LoVo (cell line): ENCODE measurements around the gene ERBB4.

Experiments used
- DNase-seq: peaks from one replicate; pipeline ENCODE4 v3.0.0-alpha.2; 2016; ENCODE audit warnings: low spot score

Gene ERBB4

DNA sequence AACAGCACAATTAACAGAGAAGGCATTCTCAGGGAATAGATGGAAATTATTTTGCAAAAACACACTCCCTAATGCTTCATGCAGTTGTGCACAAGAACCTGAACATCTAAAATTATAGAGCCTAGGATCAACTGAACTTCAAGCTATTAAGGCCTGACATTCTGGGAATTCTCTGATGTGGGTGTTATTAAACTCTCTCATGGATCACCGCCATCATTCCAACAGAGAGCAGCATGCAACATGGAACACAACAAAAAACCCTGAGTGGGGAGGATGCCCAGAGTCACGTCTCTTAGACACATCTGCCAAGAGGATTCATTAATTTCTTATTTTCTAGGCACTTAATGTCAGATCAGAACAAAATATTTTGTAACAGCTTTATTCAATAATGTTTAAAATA lies 543.8 kb downstream of the ERBB4 start:
- no peak for DNase-seq

- no peak for DNase-seq
Measured at GRCh38 chr2:211990335-211990734, 548.3 kb downstream of the ERBB4 start.

GRCh38 chr2:211986313-211986712 lies 552.3 kb downstream of the ERBB4 start:
- DNase-seq, result no peak

GRCh38 chr2:211985393-211985792 lies 553.2 kb downstream of the ERBB4 start:
- DNase-seq, result no peak

DNA sequence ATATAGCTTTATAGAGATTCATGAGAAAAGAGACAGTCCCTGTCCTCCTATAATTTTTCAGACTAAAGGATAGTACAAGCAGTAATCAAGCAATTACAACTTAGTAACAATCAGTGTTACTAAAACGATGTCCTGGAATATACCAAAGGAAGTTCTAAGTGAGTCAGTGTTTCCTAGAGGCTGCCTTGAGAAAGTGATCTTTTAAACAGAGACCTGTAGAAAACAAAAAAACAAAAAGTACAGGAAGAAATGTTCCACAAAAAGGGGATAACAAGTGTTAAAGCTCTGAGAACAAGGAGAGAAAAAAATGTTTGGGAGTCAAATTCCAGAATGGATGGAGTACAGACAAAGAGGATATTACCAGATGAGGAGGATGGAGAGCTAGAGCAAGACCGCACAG lies 556.4 kb downstream of the ERBB4 start:
- DNase-seq, result no peak

DNA sequence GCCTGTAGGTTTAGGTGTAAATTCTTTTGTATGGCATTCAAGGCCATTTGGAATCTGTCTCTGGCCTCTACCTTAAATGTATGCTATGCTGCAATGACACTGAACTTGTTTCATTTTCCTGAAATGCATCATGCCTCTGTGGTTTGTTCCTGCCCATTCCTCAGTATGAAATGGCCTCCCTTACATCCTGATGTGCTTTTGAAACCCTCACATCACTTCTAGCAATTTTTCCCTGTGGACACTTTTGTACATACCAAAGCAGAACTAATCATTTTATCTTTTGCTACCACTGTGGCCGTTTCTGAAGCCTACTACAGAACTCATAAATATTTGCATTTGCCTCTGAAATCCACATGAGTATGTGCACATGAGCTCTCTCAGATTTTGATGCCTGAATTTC lies 557.2 kb downstream of the ERBB4 start:
- DNase-seq, result no peak

GRCh38 chr2:211976076-211976475 lies 562.5 kb downstream of the ERBB4 start:
- no peak for DNase-seq

DNA sequence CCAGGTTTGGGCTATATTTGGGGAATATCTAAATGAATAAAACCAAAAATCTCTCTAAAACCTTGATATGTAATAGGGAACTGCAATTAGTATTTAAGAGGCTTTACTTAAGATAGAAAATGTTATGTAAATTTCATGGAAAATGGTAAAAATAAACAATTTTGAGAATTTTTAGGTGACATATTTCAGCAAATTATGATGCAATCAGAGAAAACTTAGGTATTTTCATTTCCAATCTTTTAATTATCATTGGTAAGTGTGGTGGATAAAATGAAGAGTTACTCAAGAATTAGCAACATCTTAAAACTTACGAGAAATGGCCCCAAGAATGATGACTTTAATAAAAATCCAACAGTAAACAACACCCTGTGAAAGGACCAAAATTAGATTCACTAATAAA lies 571.4 kb downstream of the ERBB4 start:
- DNase-seq, result no peak

DNA sequence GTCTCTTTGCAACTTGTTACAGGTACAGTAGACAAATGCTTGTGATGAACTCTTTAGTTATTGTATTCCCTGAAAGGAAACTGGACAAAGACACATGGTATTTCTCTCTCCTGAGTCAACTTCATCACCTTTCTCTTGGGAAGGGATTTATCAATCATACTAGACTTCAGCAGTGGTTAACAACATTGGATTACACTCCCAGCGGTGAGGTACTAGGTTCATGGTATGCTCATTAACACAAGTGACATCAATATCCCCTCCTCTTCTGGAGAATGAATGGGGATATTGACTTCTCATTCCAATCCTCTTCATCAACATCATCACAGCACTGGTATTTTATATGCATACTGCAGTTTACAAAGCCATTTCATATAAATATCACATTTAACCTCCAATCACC lies 574.6 kb downstream of the ERBB4 start:
- no peak for DNase-seq

- no peak for DNase-seq
Measured at GRCh38 chr2:211957799-211958198, 580.8 kb downstream of the ERBB4 start.

GRCh38 chr2:211955648-211956047 lies 583.0 kb downstream of the ERBB4 start:
- DNase-seq, result no peak

DNA sequence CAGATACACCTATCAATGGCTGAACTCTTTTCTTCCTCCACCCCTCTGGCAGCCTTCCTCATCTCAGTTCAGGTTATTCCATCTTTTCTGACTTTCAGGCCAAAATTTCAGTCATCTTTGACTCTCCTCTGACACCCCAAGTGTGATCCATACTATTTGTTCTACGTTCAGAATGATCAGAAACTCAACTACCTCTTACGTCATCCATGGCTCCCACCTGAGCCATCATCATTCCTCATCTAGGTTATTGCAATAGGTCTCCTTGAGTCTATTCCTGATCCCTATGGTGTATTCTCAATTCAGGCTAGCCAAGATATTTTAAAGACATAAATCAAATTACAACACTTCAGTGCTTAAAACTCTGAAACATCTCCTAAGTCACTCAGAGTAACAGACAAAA lies 589.7 kb downstream of the ERBB4 start:
- DNase-seq, result no peak

GRCh38 chr2:211946960-211947359 lies 591.6 kb downstream of the ERBB4 start:
- no peak for DNase-seq

DNA sequence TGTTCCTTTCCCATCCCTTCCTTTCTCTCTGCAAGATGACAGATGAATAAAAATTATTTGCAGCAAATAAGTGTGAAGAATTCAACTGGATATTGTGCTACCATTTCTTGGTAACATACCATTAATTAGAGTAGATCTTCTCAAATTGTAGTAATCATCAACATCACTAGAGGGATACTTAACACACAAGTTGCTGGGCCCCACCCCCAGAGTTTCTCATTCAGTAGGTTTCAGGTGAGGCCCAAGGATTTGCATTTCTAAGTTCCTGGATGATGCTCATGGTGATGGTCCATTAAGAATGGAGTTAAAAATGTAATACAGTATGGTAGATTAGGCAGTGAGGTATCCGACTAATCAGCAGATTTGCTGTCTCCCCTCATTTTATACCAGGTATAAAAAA lies 594.0 kb downstream of the ERBB4 start:
- DNase-seq, result no peak

DNA sequence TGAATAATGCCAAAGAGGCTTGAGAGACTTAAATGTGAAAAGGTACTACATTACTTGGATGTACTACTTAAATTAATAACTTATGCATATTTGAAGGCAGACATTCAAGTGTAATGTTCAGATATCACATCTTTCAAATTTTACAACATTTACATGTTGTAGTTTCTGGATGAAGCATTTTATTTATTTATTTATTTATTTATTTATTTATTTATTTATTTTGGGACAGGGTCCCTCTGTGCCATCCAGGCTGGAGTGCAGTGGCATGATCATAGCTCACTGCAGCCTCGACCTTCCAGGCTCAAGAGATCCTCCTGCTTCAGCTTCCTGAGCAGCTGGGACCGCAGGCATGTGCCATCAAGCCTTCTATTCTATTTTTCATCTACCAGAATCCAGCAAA lies 596.4 kb downstream of the ERBB4 start:
- no peak for DNase-seq

DNA sequence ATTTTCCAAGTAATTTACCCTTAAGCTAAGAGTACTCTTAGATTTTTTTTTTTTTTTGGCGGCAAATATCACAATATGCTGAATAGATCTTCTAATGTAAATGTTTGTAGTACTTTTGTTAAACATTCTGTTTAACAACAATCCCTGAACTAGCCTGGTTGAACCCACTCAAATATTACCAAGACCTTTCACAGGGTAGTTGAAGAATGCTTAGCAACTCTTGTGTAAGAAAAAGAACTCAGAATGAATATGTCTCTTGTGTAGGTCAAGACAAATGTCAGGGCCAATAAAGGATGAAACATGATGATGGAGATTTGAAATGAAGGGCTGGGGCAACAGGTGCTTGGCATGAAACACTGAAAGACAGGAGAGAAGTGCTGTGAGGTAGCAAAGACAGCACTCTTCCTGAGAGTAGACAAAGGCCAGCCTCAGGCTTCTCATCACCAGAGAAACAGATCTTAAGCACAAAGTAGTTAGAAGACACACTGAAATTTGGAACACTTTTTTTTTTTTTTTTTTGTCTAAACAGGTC lies 597.3 kb downstream of the ERBB4 start:
- no peak for DNase-seq

DNA sequence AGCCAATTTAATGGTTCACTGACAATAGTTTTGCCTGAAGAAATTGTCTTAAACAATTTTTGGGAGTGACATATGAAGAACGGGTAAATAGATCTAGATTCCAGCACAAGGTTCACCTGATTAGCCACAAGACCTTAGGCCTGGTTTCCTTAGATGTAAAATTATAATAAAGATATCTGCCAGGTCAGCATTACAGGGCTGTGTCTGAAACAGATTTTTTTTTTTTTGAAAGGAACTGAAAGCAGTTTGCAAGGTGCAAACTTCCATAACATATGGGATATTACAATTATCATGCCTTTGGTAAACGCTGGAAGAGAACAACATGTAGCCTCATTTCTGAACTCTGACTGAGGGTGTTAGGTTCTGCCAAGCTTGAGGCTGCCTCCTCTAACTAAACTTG lies 599.4 kb downstream of the ERBB4 start:
- no peak for DNase-seq

DNA sequence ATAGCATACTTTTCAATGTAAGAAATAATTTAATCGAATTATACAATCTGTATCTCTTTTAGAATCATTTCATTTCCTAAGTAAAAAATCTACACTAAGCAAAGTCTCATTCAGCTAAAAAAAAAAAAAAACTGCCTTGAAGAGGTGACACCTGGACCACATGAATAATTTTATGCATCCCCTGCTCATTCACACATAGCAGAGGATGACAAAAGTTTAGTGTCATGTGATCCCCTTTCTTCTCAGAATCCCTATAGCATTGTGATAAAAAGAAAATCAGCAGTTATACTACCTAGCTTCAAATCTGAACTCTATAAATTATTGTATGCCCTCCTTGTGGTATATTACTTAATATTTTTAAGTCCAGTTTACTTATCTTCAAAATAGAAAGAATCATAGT lies 603.8 kb downstream of the ERBB4 start:
- DNase-seq, result no peak

DNA sequence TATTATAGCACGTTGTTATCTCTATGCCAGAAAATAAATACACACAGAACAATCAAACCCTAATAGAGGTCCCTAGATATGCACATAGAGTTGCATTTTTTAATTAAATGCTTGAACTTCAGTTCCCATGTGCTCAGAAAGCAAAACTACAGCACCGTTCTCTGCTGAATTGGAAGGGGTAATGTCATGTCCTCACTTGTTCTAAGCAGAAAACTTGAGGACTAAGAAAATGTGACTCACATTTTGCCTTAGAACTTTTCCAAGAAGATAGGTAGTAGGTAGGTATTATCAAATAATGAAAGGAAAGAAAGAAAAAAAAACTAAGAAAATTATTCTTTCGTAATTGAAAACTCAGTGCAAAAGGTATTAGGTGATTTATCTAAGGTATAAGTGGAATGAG lies 607.3 kb downstream of the ERBB4 start:
- no peak for DNase-seq

- no peak for DNase-seq
Measured at GRCh38 chr2:211930331-211930730, 608.3 kb downstream of the ERBB4 start.

- DNase-seq, result no peak
Measured at GRCh38 chr2:211928201-211928600, 610.4 kb downstream of the ERBB4 start.

GRCh38 chr2:211923019-211923418 lies 615.6 kb downstream of the ERBB4 start:
- DNase-seq, result no peak

DNA sequence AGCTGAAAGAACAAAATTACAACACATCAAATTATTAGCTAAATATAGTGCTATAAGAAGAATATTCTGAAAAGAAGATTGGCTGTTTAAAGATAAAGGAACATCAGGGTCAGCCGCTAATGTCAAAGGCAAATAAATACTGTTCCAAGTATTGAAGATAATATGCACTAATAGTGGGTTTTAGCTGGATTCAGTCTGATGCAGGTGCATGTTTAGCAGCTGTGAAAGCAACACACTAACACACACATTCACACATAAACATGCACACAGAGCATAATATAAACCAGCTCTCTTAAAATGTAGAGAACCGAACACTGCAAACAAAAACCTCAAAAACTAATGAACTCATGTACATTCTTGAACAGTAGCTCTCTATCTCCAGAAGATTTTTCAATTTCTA lies 634.6 kb downstream of the ERBB4 start:
- DNase-seq, result no peak

DNA sequence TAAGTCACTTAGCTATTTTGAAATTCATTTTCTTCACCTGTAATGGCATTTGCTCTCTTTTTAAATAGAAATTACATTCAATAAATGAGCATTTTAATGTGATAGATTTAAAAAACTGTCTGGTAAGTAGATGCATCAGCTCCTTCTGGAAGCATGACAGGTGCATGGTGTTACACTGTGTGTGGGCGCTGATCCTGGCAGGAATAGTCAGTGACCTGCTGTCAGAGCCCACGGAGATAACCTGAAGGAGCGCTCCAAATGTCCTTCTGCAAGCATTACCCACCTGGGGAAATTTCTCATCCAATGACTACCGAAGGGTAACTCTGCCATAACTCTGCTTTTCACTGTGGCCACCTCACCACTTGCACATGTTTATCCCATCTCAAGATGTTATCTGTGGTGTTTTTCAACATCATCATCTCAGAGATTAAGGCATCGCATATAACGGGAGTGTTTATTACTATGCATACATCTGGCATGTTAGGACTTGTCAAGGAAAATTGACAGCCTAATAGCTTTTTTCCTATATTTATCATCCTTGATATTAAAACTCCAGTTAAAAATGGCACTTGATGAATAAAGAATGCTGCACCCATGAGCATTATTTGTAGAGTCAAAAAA lies 637.3 kb downstream of the ERBB4 start:
- no peak for DNase-seq

- no peak for DNase-seq
Measured at GRCh38 chr2:211900518-211900917, 638.1 kb downstream of the ERBB4 start.
